HepG2 (cell line): ENCODE measurements around the gene IRF3. TPM values are rescaled to one million over a fixed set of nuclear protein-coding genes. Genes with fewer than 3 reads are reported as not detected.
A peak's percentile ranks its signal among the peaks of the same experiment; 100 is the strongest.

Source experiments
- ADNP ChIP-seq: sonication (generic); formaldehyde crosslinking; IDR thresholded peaks from 2 replicates; pipeline ENCODE4 v1.4.0; 2020; ENCODE audit warnings: missing genetic modification reagents
- CHD4 ChIP-seq: fragments of 200-600 bp; sonication (generic); IDR thresholded peaks from 2 replicates; pipeline ENCODE4 v1.7.0; 2017; ENCODE audit warnings: mild to moderate bottlenecking, low read length, borderline replicate concordance
- ETS1 ChIP-seq: sonication (generic); formaldehyde crosslinking; IDR thresholded peaks from 2 replicates; pipeline ENCODE4 v1.4.0; 2020; ENCODE audit warnings: missing genetic modification reagents
- HMGXB4 ChIP-seq, 2 experiments: sonication (generic) in 1 of 2; formaldehyde crosslinking in 1 of 2; IDR thresholded peaks; 2 replicates each; pipeline versions ENCODE4 v1.4.0 to v1.6.1; 2018 to 2020; ENCODE audit warnings: missing genetic modification reagents in 2 of 2, borderline replicate concordance in 1 of 2, low read depth in 1 of 2, mild to moderate bottlenecking in 1 of 2, missing biosample characterization in 1 of 2
- IRF9 ChIP-seq: sonication (generic); formaldehyde crosslinking; IDR thresholded peaks from 2 replicates; pipeline ENCODE4 v1.8.0; 2022; ENCODE audit warnings: missing genetic modification reagents, mild to moderate bottlenecking, borderline replicate concordance
- JDP2 ChIP-seq: sonication (generic); formaldehyde crosslinking; IDR thresholded peaks from 2 replicates; pipeline ENCODE4 v1.8.1; 2022; ENCODE audit warnings: missing genetic modification reagents, borderline replicate concordance
- LRRFIP1 ChIP-seq: sonication (generic); formaldehyde crosslinking; conservative IDR thresholded peaks from 2 replicates; pipeline ENCODE4 v1.4.0; 2020; ENCODE audit warnings: missing genetic modification reagents
- MAX ChIP-seq: IDR thresholded peaks from 2 replicates; pipeline ENCODE4 v1.6.1; 2012; ENCODE audit warnings: inconsistent platforms
- MEIS1 ChIP-seq: sonication (generic); formaldehyde crosslinking; IDR thresholded peaks from 2 replicates; pipeline ENCODE4 v1.9.0; 2021; ENCODE audit warnings: mild to moderate bottlenecking, missing genetic modification reagents, moderate library complexity, borderline replicate concordance
- MXI1 ChIP-seq: IDR thresholded peaks from 3 replicates; pipeline ENCODE4 v1.6.1; 2012; ENCODE audit warnings: low read depth, low read length, inconsistent platforms, borderline replicate concordance
- NFATC3 ChIP-seq: sonication (generic); formaldehyde crosslinking; IDR thresholded peaks from 2 replicates; pipeline ENCODE4 v1.5.1; 2020; ENCODE audit warnings: mild to moderate bottlenecking, missing genetic modification reagents
- NFIC ChIP-seq: IDR thresholded peaks from 2 replicates; pipeline ENCODE4 v1.6.1; 2012; ENCODE audit warnings: mild to moderate bottlenecking, low read length, inconsistent platforms
- PLRG1 ChIP-seq: fragments of 450-650 bp; conservative IDR thresholded peaks from 2 replicates; pipeline ENCODE4 v1.6.1; 2016
- POLR2G ChIP-seq: fragments of 200-400 bp; formaldehyde crosslinking; IDR thresholded peaks from 2 replicates; pipeline ENCODE4 v1.6.1; 2018; ENCODE audit warnings: mild to moderate bottlenecking, low read depth, low read length, moderate library complexity
- PTBP1 ChIP-seq: fragments of 200-400 bp; formaldehyde crosslinking; IDR thresholded peaks from 2 replicates; pipeline ENCODE4 v1.6.1; 2018; ENCODE audit warnings: low read length, low read depth; ENCODE audit not compliant: poor library complexity, severe bottlenecking
- RBM22 ChIP-seq: fragments of 200-400 bp; formaldehyde crosslinking; optimal IDR thresholded peaks from 2 replicates; pipeline ENCODE3; 2017; ENCODE audit warnings: mild to moderate bottlenecking, low read length, moderate library complexity
- SETDB1 ChIP-seq: sonication (generic); formaldehyde crosslinking; IDR thresholded peaks from 2 replicates; pipeline ENCODE4 v1.5.1; 2020; ENCODE audit warnings: missing genetic modification reagents, mild to moderate bottlenecking, borderline replicate concordance
- SKI ChIP-seq: fragments of 450-650 bp; IDR thresholded peaks from one replicate; pipeline ENCODE4 v1.6.1; 2018; ENCODE audit warnings: mild to moderate bottlenecking; ENCODE audit not compliant: partially characterized antibody
- TOPORS ChIP-seq: sonication (generic); formaldehyde crosslinking; IDR thresholded peaks from 2 replicates; pipeline ENCODE4 v1.8.0; 2023; ENCODE audit warnings: mild to moderate bottlenecking, missing genetic modification reagents
- ZNF296 ChIP-seq: sonication (generic); formaldehyde crosslinking; conservative IDR thresholded peaks from 2 replicates; pipeline ENCODE4 v1.5.0; 2020; ENCODE audit warnings: mild to moderate bottlenecking, missing genetic modification reagents
- ZNF431 ChIP-seq: sonication (generic); formaldehyde crosslinking; IDR thresholded peaks from 2 replicates; pipeline ENCODE4 v1.9.0; 2022; ENCODE audit warnings: missing genetic modification reagents, low read depth, mild to moderate bottlenecking, borderline replicate concordance
- polyA plus RNA-seq, 8 experiments: library from polyadenylated mRNA; depleted of rRNA in 3 of 8; stranded (reverse) in 7 of 8; unstranded in 1 of 8; fragments of >200 nt; fragmentation: Illumina TruSeq in 4 of 8; extraction: Trizol in 4 of 8; gene quantifications; 2 replicates each; pipeline versions ENCODE4 v1.2.1 to v1.2.3, GENCODE V29; 2011 to 2016; ENCODE audit warnings: low read depth in 4 of 8, missing spikeins in 1 of 8, mixed read lengths in 1 of 8; ENCODE audit not compliant: insufficient read depth in 1 of 8
- total RNA-seq, 5 experiments: library from RNA; depleted of rRNA; stranded (reverse); fragments of >200 nt; fragmentation: Illumina TruSeq; extraction: Trizol; gene quantifications; 2 replicates each; pipeline ENCODE4 v1.2.3, GENCODE V29; 2016; ENCODE audit warnings: low read depth in 1 of 5

The IRF3 gene
- total and polyA plus RNA-seq, 2 of the 13 experiments (the other 11 are each of a cell fraction or from before 2014, with no cell fraction given), result 61.9 to 65.5 TPM

- TF ChIP-seq SKI, result peak; percentile 5
- no peak for TF ChIP-seq PTBP1
- TF ChIP-seq ADNP (CRISPR knock-in tag), result peak; percentile 94
- no peak for TF ChIP-seq ZNF296 (CRISPR knock-in tag)
- TF ChIP-seq RBM22, result no peak
- TF ChIP-seq ETS1, result no peak
- peak; percentile 86 for TF ChIP-seq POLR2G
- TF ChIP-seq NFATC3 (CRISPR knock-in tag), result peak; percentile 69; the same call in 1 of the 2 replicates
- TF ChIP-seq MAX, result peak; percentile 60
- TF ChIP-seq NFIC, result no peak
- no peak; the same call in 1 of the 2 replicates for TF ChIP-seq MEIS1 (CRISPR knock-in tag)
- 0 out of 2 replicates have a peak, but pooled peaks have one; percentile 49 for TF ChIP-seq TOPORS (CRISPR knock-in tag)
- TF ChIP-seq JDP2 (CRISPR knock-in tag), result no peak
- TF ChIP-seq HMGXB4 (CRISPR knock-in tag; IDR thresholded peaks at IDR 0.05; ENCODE audit: borderline replicate concordance in 1 of 2, low read depth in 1 of 2), result no peak
- peak; percentile 40; the same call in 1 of the 3 replicates for TF ChIP-seq MXI1
- TF ChIP-seq SETDB1 (CRISPR knock-in tag), result no peak
- peak; percentile 99 for TF ChIP-seq CHD4
- TF ChIP-seq ZNF431 (CRISPR knock-in tag), result no peak
- no peak for TF ChIP-seq LRRFIP1 (CRISPR knock-in tag)
- TF ChIP-seq PLRG1, result no peak
- 0 out of 2 replicates have a peak, but pooled peaks have one; percentile 12 for TF ChIP-seq IRF9 (CRISPR knock-in tag)
These were observed 10.6 kb upstream of the IRF3 start (continued) for GRCh38 chr19:49676136-49676783.
